ENCODE results near the gene ORM2. TPM values are rescaled to one million over a fixed set of nuclear protein-coding genes. Genes with fewer than 3 reads are reported as not detected.

Gene ORM2
- total RNA-seq, 4 donors from 2014 or later = not detected

- no peaks in the 10 kb centered on the region for H3K9me3 ChIP-seq
- peaks cover 0 to 3% (median 0%) of the 10 kb centered on the region in 4 donors for H3K4me1 ChIP-seq
- no peaks in the 10 kb centered on the region for H3K27me3 ChIP-seq
- no peak overlapping the region for H3K27ac ChIP-seq
- H3K36me3 ChIP-seq = no peaks in the 10 kb centered on the region
- TF ChIP-seq CTCF (IDR thresholded peaks at IDR 0.05) = no peak
- TF ChIP-seq POLR2A (IDR thresholded peaks at IDR 0.05) = no peak
- no peak overlapping the region for H3K4me3 ChIP-seq
- peak in 1 of 3 donors; percentile 29 for DNase-seq
Observed at GRCh38 chr9:114303977-114304376, 25.7 kb upstream of the ORM2 start.

GRCh38 chr9:114304416-114305188 lies 25.1 kb upstream of the ORM2 start:
- no peaks in the 10 kb centered on the region for H3K36me3 ChIP-seq
- no peak overlapping the region for H3K27ac ChIP-seq
- TF ChIP-seq POLR2A (IDR thresholded peaks at IDR 0.05) (no peak), CTCF (IDR thresholded peaks at IDR 0.05) (no peak)
- no peak overlapping the region for H3K4me3 ChIP-seq
- peak in 2 of 3 donors; percentile 6 to 30 for DNase-seq
- no peaks in the 10 kb centered on the region for H3K27me3 ChIP-seq
- H3K9me3 ChIP-seq = no peaks in the 10 kb centered on the region
- peaks cover 0 to 3% (median 0%) of the 10 kb centered on the region in 4 donors for H3K4me1 ChIP-seq

GRCh38 chr9:114307899-114308267 lies 21.8 kb upstream of the ORM2 start:
- no peak overlapping the region for H3K27ac ChIP-seq
- H3K27me3 ChIP-seq = no peaks in the 10 kb centered on the region
- peaks cover 0 to 3% (median 0%) of the 10 kb centered on the region in 4 donors for H3K4me1 ChIP-seq
- H3K36me3 ChIP-seq = no peaks in the 10 kb centered on the region
- no peak overlapping the region for H3K4me3 ChIP-seq
- peak in 1 of 3 donors; percentile 11 for DNase-seq
- H3K9me3 ChIP-seq = no peaks in the 10 kb centered on the region
- TF ChIP-seq POLR2A (IDR thresholded peaks at IDR 0.05) = no peak
- no peak for TF ChIP-seq CTCF (IDR thresholded peaks at IDR 0.05)

GRCh38 chr9:114308361-114308950 lies 21.2 kb upstream of the ORM2 start:
- H3K36me3 ChIP-seq = no peaks in the 10 kb centered on the region
- DNase-seq = peak in 2 of 3 donors; percentile 4 to 25

GRCh38 chr9:114309096-114309495 lies 20.6 kb upstream of the ORM2 start:
- Histone ChIP-seq H3K9me3 (no peaks in the 10 kb centered on the region), H3K4me3 (no peak overlapping the region), H3K4me1 (peaks cover 0 to 3% (median 0%) of the 10 kb centered on the region in 4 donors), H3K36me3 (no peaks in the 10 kb centered on the region), H3K27me3 (no peaks in the 10 kb centered on the region), H3K27ac (no peak overlapping the region)
- TF ChIP-seq CTCF (IDR thresholded peaks at IDR 0.05) (no peak), POLR2A (IDR thresholded peaks at IDR 0.05) (no peak)
- peak in 1 of 3 donors; percentile 34 for DNase-seq

More at GRCh38 chr9:114308361-114308950, 21.2 kb upstream of the ORM2 start:
- TF ChIP-seq POLR2A (IDR thresholded peaks at IDR 0.05) = no peak
- TF ChIP-seq CTCF (IDR thresholded peaks at IDR 0.05) = no peak
- Histone ChIP-seq H3K27me3 (no peaks in the 10 kb centered on the region), H3K27ac (no peak overlapping the region), H3K9me3 (no peaks in the 10 kb centered on the region), H3K4me1 (peaks cover 0 to 3% (median 0%) of the 10 kb centered on the region in 4 donors), H3K4me3 (no peak overlapping the region)

All from Peyer's patch (tissue), 4 donors.